GM19452 (cell line): ENCODE measurements around the gene MBD3L2B.
A peak's percentile ranks its signal among the peaks of the same experiment; 100 is the strongest.
"Not testable (repeated sequence)": the region's sequence is repeated elsewhere in the genome, so short reads cannot be mapped to it uniquely, and the experiment has no call there.

Source experiments
- ATAC-seq: cut with Tn5 transposase; IDR thresholded peaks from one replicate; pipeline ENCODE4 v1.9.1; 2021; ENCODE audit not compliant: unreplicated experiment

The MBD3L2B gene

GRCh38 chr19:7021331-7021730, at the start of gene MBD3L2B:
Gene MBD3L2B (minus strand): TSS chr19:7021431. CDS start chr19:7021397, 34 bp downstream.
- not testable (repeated sequence) for ATAC-seq

GRCh38 chr19:7069904-7070226, 48.6 kb upstream of the MBD3L2B start:
- no peak for ATAC-seq

- ATAC-seq, result peak; percentile 89
These were observed 48.0 kb upstream of the MBD3L2B start, which contains the start of gene ZNF557 for GRCh38 chr19:7069042-7069903. Gene ZNF557 (plus strand): TSS chr19:7069703. CDS start chr19:7075075, 5,372 bp downstream.

GRCh38 chr19:7068599-7068998, 47.4 kb upstream of the MBD3L2B start:
- ATAC-seq, result no peak

- ATAC-seq, result no peak
These were observed 46.5 kb upstream of the MBD3L2B start for GRCh38 chr19:7067716-7068115.

GRCh38 chr19:7067122-7067521, 45.9 kb upstream of the MBD3L2B start:
- ATAC-seq, result not testable (repeated sequence)

GRCh38 chr19:7063764-7064418, 42.7 kb upstream of the MBD3L2B start:
- no peak for ATAC-seq

- no peak for ATAC-seq
These were observed 42.1 kb upstream of the MBD3L2B start for GRCh38 chr19:7063339-7063738.

GRCh38 chr19:7059977-7060376, 38.7 kb upstream of the MBD3L2B start:
- not testable (repeated sequence) for ATAC-seq

- not testable (repeated sequence) for ATAC-seq
These were observed 37.3 kb upstream of the MBD3L2B start, which contains the start of gene MBD3L3 for GRCh38 chr19:7058576-7058975. Gene MBD3L3 (minus strand): TSS chr19:7058676. CDS start chr19:7058605, 71 bp downstream.

- not testable (repeated sequence) for ATAC-seq
These were observed 35.1 kb upstream of the MBD3L2B start for GRCh38 chr19:7056371-7056770.

GRCh38 chr19:7055679-7056078, 34.4 kb upstream of the MBD3L2B start:
- not testable (repeated sequence) for ATAC-seq

GRCh38 chr19:7054635-7055368, 33.6 kb upstream of the MBD3L2B start:
- not testable (repeated sequence) for ATAC-seq

- not testable (repeated sequence) for ATAC-seq
These were observed 31.7 kb upstream of the MBD3L2B start for GRCh38 chr19:7052896-7053295.

GRCh38 chr19:7051421-7051820, 30.2 kb upstream of the MBD3L2B start:
- ATAC-seq, result not testable (repeated sequence)

- not testable (repeated sequence) for ATAC-seq
These were observed 27.8 kb upstream of the MBD3L2B start, which contains the start of gene MBD3L2 for GRCh38 chr19:7049021-7049420. Gene MBD3L2 (plus strand): TSS chr19:7049321. CDS start chr19:7049374, 53 bp downstream.

- ATAC-seq, result not testable (repeated sequence)
These were observed 20.3 kb upstream of the MBD3L2B start for GRCh38 chr19:7041563-7041962.

- not testable (repeated sequence) for ATAC-seq
These were observed 18.8 kb upstream of the MBD3L2B start, which contains the start of gene MBD3L4 for GRCh38 chr19:7040079-7040478. Gene MBD3L4 (minus strand): TSS chr19:7040179. CDS start chr19:7040144, 35 bp downstream.

- ATAC-seq, result not testable (repeated sequence)
These were observed 9.0 kb upstream of the MBD3L2B start, which contains the start of gene MBD3L5 for GRCh38 chr19:7030278-7030677. Gene MBD3L5 (plus strand): TSS chr19:7030578. CDS start chr19:7030612, 34 bp downstream.

- ATAC-seq, result not testable (repeated sequence)
These were observed 7.6 kb upstream of the MBD3L2B start for GRCh38 chr19:7028790-7029189.

- no peak for ATAC-seq
These were observed 2.4 kb downstream of the MBD3L2B start for GRCh38 chr19:7018828-7019227.
